K562 (cell line): ENCODE data around the gene LPXN. TPM values are rescaled to one million over a fixed set of nuclear protein-coding genes. Genes with fewer than 3 reads are reported as not detected.

Source experiments
- ATAC-seq: fragments of 200-7000 bp; cut with Tn5 transposase; 3 replicates; pipeline ENCODE4 v1.9.1; 2020; ENCODE audit warnings: moderate library complexity
- BruUV-seq: library from RNA; stranded (reverse); fragments of 400-500 nt; replicated peaks from 2 replicates; lab custom pipeline; 2021; lab: Mats Ljungman, UMichigan
- CTCF ChIA-PET: fragments of 300-600 bp; formaldehyde crosslinking; extraction: SDS; loops from one replicate; lab custom pipeline; 2021; ENCODE audit warnings: low intra/inter-chr PET ratio; lab: Yijun Ruan, JAX
- POLR2A ChIA-PET: fragments of 300-600, 350-650 bp; sonication (Branson Sonifier 250); formaldehyde crosslinking; extraction: SDS; loops from one replicate; lab custom pipeline; 2021; ENCODE audit warnings: antibody characterized with exemption, inconsistent platforms; lab: Yijun Ruan, JAX
- DNase-seq, 4 experiments: peaks; one replicate each; pipeline versions ENCODE4 v3.0.0 to v3.0.0-alpha.2; 2011 to 2018; ENCODE audit warnings: low spot score in 3 of 4, mixed read lengths in 3 of 4; ENCODE audit errors: extremely low read depth in 1 of 4
- FAIRE-seq: peaks from 2 replicates; lab custom pipeline; 2011; peaks lifted over from hg19 to GRCh38; lab: Jason Lieb, UNC
- H2AFZ ChIP-seq: 2 replicates; pipeline ENCODE4 v1.6.0; 2011; ENCODE audit warnings: low read depth, low read length, control low read depth, inconsistent platforms
- H3K27ac ChIP-seq: fragments of 200-600 bp; 3 replicates; pipeline ENCODE4 v1.8.0; 2011; ENCODE audit warnings: low read depth, mild to moderate bottlenecking, control low read depth, inconsistent platforms, low read length, moderate library complexity, mixed read lengths; ENCODE audit errors: extremely low read depth
- H3K27me3 ChIP-seq, 2 experiments: fragments of 300-600 bp in 1 of 2; 2 replicates in 1 of 2; 3 replicates in 1 of 2; pipeline versions ENCODE4 v1.6.0 to v1.8.0; 2011; ENCODE audit warnings: inconsistent platforms in 2 of 2, low read length in 2 of 2, mild to moderate bottlenecking in 1 of 2, mixed read lengths in 1 of 2, moderate library complexity in 1 of 2; ENCODE audit not compliant: control insufficient read depth in 2 of 2, insufficient read depth in 2 of 2
- H3K36me3 ChIP-seq: fragments of 300-600 bp; 3 replicates; pipeline ENCODE4 v1.8.0; 2011; ENCODE audit warnings: mild to moderate bottlenecking, low read length, inconsistent platforms; ENCODE audit not compliant: control insufficient read depth, insufficient read depth
- H3K4me1 ChIP-seq, 2 experiments: fragments of 200-600 bp in 1 of 2; replicated peaks in 1 of 2; 2 replicates in 1 of 2; 3 replicates in 1 of 2; pipeline versions ENCODE4 v1.5.1 to v1.8.0; 2011; ENCODE audit warnings: inconsistent platforms in 2 of 2, low read length in 2 of 2, mild to moderate bottlenecking in 1 of 2, mixed read lengths in 1 of 2, moderate library complexity in 1 of 2; ENCODE audit not compliant: control insufficient read depth in 2 of 2, insufficient read depth in 2 of 2
- H3K4me2 ChIP-seq: 2 replicates; pipeline ENCODE4 v1.6.1; 2011; ENCODE audit warnings: low read length, control low read depth, inconsistent platforms, mixed read lengths; ENCODE audit not compliant: insufficient read depth
- H3K4me3 ChIP-seq: fragments of 200-600 bp; sonication (generic), shearing (Covaris generic); 2 replicates; pipeline ENCODE4 v1.5.1; 2016; ENCODE audit warnings: control low read depth, inconsistent platforms
- H3K79me2 ChIP-seq: fragments of 200-600 bp; 3 replicates; pipeline ENCODE4 v1.8.0; 2011; ENCODE audit warnings: low read length, inconsistent platforms; ENCODE audit not compliant: control insufficient read depth, insufficient read depth
- H3K9ac ChIP-seq, 2 experiments: 2 replicates each; pipeline versions ENCODE4 v1.6.0 to v1.6.1; 2011; ENCODE audit warnings: low read depth in 2 of 2, low read length in 2 of 2, control low read depth in 1 of 2, inconsistent platforms in 1 of 2, mild to moderate bottlenecking in 1 of 2, mixed read lengths in 1 of 2; ENCODE audit not compliant: insufficient read depth in 1 of 2
- H3K9me1 ChIP-seq: one replicate; pipeline ENCODE4 v1.6.0; 2011; ENCODE audit warnings: inconsistent platforms, mild to moderate bottlenecking, low read length, moderate library complexity; ENCODE audit not compliant: control insufficient read depth, insufficient read depth
- H3K9me3 ChIP-seq: replicated peaks from 2 replicates; pipeline ENCODE4 v1.5.1; 2011; ENCODE audit warnings: low read depth, low read length, inconsistent platforms; ENCODE audit not compliant: control insufficient read depth, insufficient read depth
- H4K20me1 ChIP-seq: replicated peaks from 2 replicates; pipeline ENCODE4 v1.6.1; 2011; ENCODE audit warnings: low read length, inconsistent platforms, mixed read lengths; ENCODE audit not compliant: control insufficient read depth, insufficient read depth
- CBX8 ChIP-seq: fragments of 200-600 bp; sonication (generic); IDR thresholded peaks from 2 replicates; pipeline ENCODE4 v1.6.1; 2012; ENCODE audit warnings: borderline replicate concordance, mixed run types, low read depth, mild to moderate bottlenecking, moderate library complexity, mixed read lengths, low read length, control low read depth, inconsistent platforms; ENCODE audit not compliant: poor library complexity, severe bottlenecking; ENCODE audit errors: extremely low read depth
- DPF2 ChIP-seq: fragments of 450-650 bp; IDR thresholded peaks from 2 replicates; pipeline ENCODE4 v1.6.1; 2016
- FOXJ2 ChIP-seq: fragments of 200-800 bp; sonication (Bioruptor generic); IDR thresholded peaks from 2 replicates; pipeline ENCODE4 v1.6.1; 2016; ENCODE audit warnings: missing genetic modification characterization, missing compliant biosample characterization
- L3MBTL2 ChIP-seq: fragments of 450-650 bp; IDR thresholded peaks from 2 replicates; pipeline ENCODE4 v1.6.1; 2016; ENCODE audit warnings: mild to moderate bottlenecking, moderate library complexity
- THRB ChIP-seq: fragments of 450-650 bp; formaldehyde crosslinking; conservative IDR thresholded peaks from 2 replicates; pipeline ENCODE4 v1.4.0; 2022; ENCODE audit warnings: mild to moderate bottlenecking, missing genetic modification characterization
- ZBTB49 ChIP-seq: sonication (generic); formaldehyde crosslinking; IDR thresholded peaks from 2 replicates; pipeline ENCODE4 v1.8.0; 2022; ENCODE audit warnings: missing genetic modification reagents, mild to moderate bottlenecking, borderline replicate concordance
- ZHX1 ChIP-seq: fragments of 150-350 bp; conservative IDR thresholded peaks from 2 replicates; pipeline ENCODE4 v1.6.1; 2014; ENCODE audit warnings: low read length
- ZNF133 ChIP-seq: fragments of 250-450 bp; sonication (Bioruptor Pico); IDR thresholded peaks from 2 replicates; pipeline ENCODE4 v1.4.0; 2020; ENCODE audit warnings: mild to moderate bottlenecking
- ZNF589 ChIP-seq: fragments of 200-800 bp; sonication (Bioruptor generic); IDR thresholded peaks from 2 replicates; pipeline ENCODE4 v1.6.1; 2016; ENCODE audit warnings: low read depth, missing genetic modification characterization, missing compliant biosample characterization
- WGBS: fragments of 100-300 bp; shearing (Covaris generic); methylation state at CpG from one replicate; pipeline ENCODE4 v1.1.6; 2016; ENCODE audit warnings: low coverage, mixed read lengths; ENCODE audit not compliant: insufficient coverage; ENCODE audit errors: missing lambda C conversion rate; 5-methylcytosine and 5-hydroxymethylcytosine counted together
- in situ Hi-C: fragments of 300-500 bp; cut with MboI; formaldehyde crosslinking; loops from 4 replicates; pipeline ENCODE4 v1.15.0; 2018; ENCODE audit warnings: inconsistent platforms, mixed read lengths
- intact Hi-C: fragments of 100-400 bp; cut with micrococcal nuclease; formaldehyde crosslinking; loops from 2 replicates; pipeline ENCODE4 v1.14.2; 2022
- polyA plus RNA-seq, 8 experiments: library from polyadenylated mRNA; depleted of rRNA in 4 of 8; stranded (reverse) in 5 of 8; unstranded in 3 of 8; fragments of >200 nt; fragmentation: Nextera tagmentation in 2 of 8; fragmentation: Illumina TruSeq in 1 of 8; extraction: Ambion mirVana in 2 of 8; extraction: Trizol in 1 of 8; gene quantifications; 2 replicates each; pipeline versions ENCODE4 v1.2.1 to v1.2.3, GENCODE V29; 2011 to 2014; ENCODE audit warnings: inconsistent platforms in 1 of 8, missing spikeins in 1 of 8
- total RNA-seq, 7 experiments: library from RNA; depleted of rRNA in 6 of 7; stranded (reverse); fragments of >200 nt in 6 of 7; fragmentation: Illumina TruSeq in 2 of 7; extraction: Trizol in 2 of 7; gene quantifications; 2 replicates each; pipeline versions ENCODE4 v1.2.1 to v1.2.3, GENCODE V29; 2011 to 2021; ENCODE audit warnings: low replicate concordance in 1 of 7
- TF ChIP-seq, protein P1 (sequence below): fragments of 250-450 bp; sonication (Bioruptor Pico); IDR thresholded peaks from 2 replicates; pipeline ENCODE4 v1.5.0; 2021; ENCODE audit warnings: mild to moderate bottlenecking, moderate library complexity

The LPXN gene
- total and polyA plus RNA-seq, 9 of the 15 experiments (the other 6 are each of a cell fraction or from before 2014, with no cell fraction given) = 0.73 to 3.1 (median 2.0) TPM

- TF ChIP-seq ZBTB49 (no peak), L3MBTL2 (no peak), THRB (CRISPR knock-in tag) (no peak)
Observed at GRCh38 chr11:58526721-58527120, 48.9 kb downstream of the LPXN start (continued).

DNA sequence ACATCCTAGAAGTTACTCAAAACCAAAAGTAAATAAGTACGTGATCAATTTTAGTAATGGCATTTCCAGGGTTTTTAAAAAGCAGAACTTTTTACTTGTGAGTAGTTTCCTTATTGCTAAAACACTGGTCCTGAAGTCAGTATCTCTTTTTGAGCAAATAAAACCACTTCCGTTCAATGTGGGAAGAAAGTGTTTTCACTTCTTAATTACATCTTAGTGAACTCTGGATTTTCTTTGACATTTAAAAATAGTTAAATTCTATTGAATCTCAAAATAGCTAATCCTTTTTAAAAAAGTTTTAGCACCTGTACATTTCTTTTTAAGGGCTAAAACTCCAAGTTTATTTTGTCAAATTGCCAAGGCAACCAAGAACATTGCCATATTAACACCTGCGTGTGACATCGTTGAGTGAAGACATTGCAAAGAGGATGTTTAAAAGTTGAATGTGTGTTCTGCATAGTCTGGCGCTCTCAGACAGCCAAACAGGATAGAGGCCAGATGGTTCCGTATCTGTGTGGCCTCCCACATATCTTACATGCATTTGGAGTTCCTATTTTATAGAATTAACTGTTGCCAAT is 50.5 kb downstream of the LPXN start:
- H3K9ac ChIP-seq = no peak overlapping the region
- no peaks in the 10 kb centered on the region for H3K36me3 ChIP-seq
- in situ Hi-C loops = no loop called here
- H2AFZ ChIP-seq = no peak overlapping the region
- H3K4me1 ChIP-seq = 0 out of 5 replicates have a peak, but pooled peaks cover 0 to 2% of the 10 kb centered on the region in 2 experiments
- ATAC-seq = no peak
- no peak overlapping the region for H3K27ac ChIP-seq
- peaks cover 3 to 5% of the 10 kb centered on the region in 2 experiments; a peak in 3 of 5 replicates for H3K27me3 ChIP-seq
- intact Hi-C loops = no loop called here
- no peak overlapping the region for H3K4me3 ChIP-seq
- POLR2A ChIA-PET = no interaction called here
- H3K9me1 ChIP-seq = no peaks in the 10 kb centered on the region
- no peak for FAIRE-seq
- WGBS = 4% methylated on average over 6 of the region's 6 CpGs
- H3K4me2 ChIP-seq = no peak overlapping the region
- DNase-seq = no peak
- no peaks in the 10 kb centered on the region for H4K20me1 ChIP-seq
- no peaks in the 10 kb centered on the region for H3K9me3 ChIP-seq
- no peaks in the 10 kb centered on the region for H3K79me2 ChIP-seq
- BruUV-seq = no TSS peak
- CTCF ChIA-PET = interaction anchor here (0.6 kb wide), 1 partner anchor 398 kb away, joined by 3 read pairs; no protein-coding TSS in a partner anchor
- no peak for TF ChIP-seq ZNF133
- TF ChIP-seq DPF2 = no peak
- TF ChIP-seq ZNF589 (CRISPR knock-in tag) = no peak
- TF ChIP-seq ZHX1 = no peak
- no peak for TF ChIP-seq FOXJ2 (tag)
- TF ChIP-seq, protein P1, sequence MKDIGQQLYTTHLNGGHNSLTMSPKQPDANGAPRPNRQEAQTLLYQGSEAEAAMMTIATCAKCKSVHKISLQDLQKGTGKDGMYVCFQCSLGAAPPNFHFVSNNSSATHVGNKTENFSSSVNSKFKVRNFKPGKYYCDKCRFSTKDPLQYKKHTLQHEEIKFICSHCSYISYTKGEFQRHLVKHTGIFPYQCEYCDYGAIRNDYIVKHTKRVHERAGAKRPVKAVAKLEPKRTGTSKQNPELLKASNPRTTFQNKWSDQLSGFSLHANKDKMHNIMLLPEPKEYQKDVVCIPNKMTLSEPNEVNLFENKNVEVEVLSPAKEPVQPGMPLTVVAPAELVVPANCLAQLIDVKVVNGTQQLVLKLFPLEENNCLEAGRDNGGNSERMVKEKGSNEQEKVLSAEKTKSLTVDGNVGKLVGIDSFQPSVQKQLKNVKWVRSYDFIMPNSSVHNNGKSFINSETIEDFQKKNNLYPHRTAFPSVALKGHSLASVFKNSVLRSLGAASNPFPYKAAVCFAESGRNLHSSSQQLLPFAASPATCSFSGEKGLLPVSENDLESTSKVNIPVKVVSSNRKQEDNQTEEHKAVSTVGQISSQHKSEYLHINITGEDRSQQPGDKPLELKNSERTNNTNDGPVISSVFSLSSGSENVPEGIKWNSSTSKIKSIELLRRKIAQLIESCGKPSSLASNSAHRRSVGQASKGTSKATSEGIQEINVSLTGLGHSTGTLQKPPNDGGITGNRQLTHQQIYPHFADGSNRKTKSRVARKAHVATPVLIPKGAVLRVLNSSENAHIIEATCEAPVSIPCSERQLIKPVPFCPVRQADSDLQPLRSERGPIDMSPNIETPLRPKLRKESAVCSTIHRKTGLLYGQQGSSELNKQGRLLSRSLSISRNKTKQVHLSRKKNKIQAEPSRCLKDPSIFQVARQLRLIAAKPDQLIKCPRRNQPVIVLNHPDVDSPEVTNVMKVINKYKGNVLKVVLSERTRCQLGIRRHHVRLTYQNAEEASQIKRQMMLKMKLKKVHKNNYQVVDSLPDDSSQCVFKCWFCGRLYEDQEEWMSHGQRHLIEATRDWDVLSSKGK (CRISPR knock-in tag) = no peak
- TF ChIP-seq CBX8 = no peak
